WTC11 (cell line): Measurements from ENCODE around the gene GABBR2. TPM values are rescaled to one million over a fixed set of nuclear protein-coding genes. Genes with fewer than 3 reads are reported as not detected.

Experiments
- ATAC-seq: fragments of 200-7000 bp; cut with Tn5 transposase; 2 replicates; pipeline ENCODE4 v1.10.0; 2021; ENCODE audit warnings: mild to moderate bottlenecking, moderate library complexity
- CTCF ChIA-PET: fragments of 300-600 bp; sonication (Branson Sonifier 250); formaldehyde crosslinking; loops from one replicate; lab custom pipeline; 2021; ENCODE audit warnings: antibody characterized with exemption; lab: Charles Lee
- POLR2A ChIA-PET: fragments of 350-600 bp; sonication (Branson Sonifier 250); formaldehyde crosslinking; loops from one replicate; lab custom pipeline; 2021; ENCODE audit warnings: antibody characterized with exemption; lab: Charles Lee
- DNase-seq: peaks from one replicate; pipeline ENCODE4 v3.0.0; 2021; ENCODE audit warnings: low spot score
- H3K27ac Mint-ChIP-seq: 2 replicates; pipeline ENCODE4 v1.8.0; 2021; ENCODE audit warnings: mixed read lengths
- H3K27me3 Mint-ChIP-seq: 2 replicates; pipeline ENCODE4 v1.8.0; 2021; ENCODE audit warnings: low read depth, mild to moderate bottlenecking, moderate library complexity, mixed read lengths
- H3K36me3 Mint-ChIP-seq: 2 replicates; pipeline ENCODE4 v1.8.0; 2021; ENCODE audit warnings: mixed read lengths
- H3K4me1 Mint-ChIP-seq: 2 replicates; pipeline ENCODE4 v1.8.0; 2022; ENCODE audit warnings: mixed read lengths
- H3K4me3 Mint-ChIP-seq: 2 replicates; pipeline ENCODE4 v1.8.0; 2021; ENCODE audit warnings: mild to moderate bottlenecking, moderate library complexity, mixed read lengths
- H3K9me3 Mint-ChIP-seq: 2 replicates; pipeline ENCODE4 v1.8.0; 2021; ENCODE audit warnings: mixed read lengths
- AR ChIP-seq: fragments of 250-450 bp; sonication (Bioruptor Pico); IDR thresholded peaks from 2 replicates; pipeline ENCODE4 v1.9.0; 2021; ENCODE audit warnings: mild to moderate bottlenecking
- CDX4 ChIP-seq: fragments of 250-450 bp; sonication (Bioruptor Pico); IDR thresholded peaks from 2 replicates; pipeline ENCODE4 v1.9.0; 2021; ENCODE audit warnings: moderate library complexity, mild to moderate bottlenecking, inconsistent platforms, borderline replicate concordance
- CREB1 ChIP-seq: sonication (generic); formaldehyde crosslinking; IDR thresholded peaks from 2 replicates; pipeline ENCODE4 v1.8.0; 2023; ENCODE audit warnings: mild to moderate bottlenecking, missing genetic modification reagents
- ELF4 ChIP-seq: sonication (generic); formaldehyde crosslinking; IDR thresholded peaks from 2 replicates; pipeline ENCODE4 v1.8.1; 2022; ENCODE audit warnings: low read depth, mild to moderate bottlenecking, moderate library complexity, missing genetic modification reagents
- ESRRA ChIP-seq: sonication (generic); formaldehyde crosslinking; IDR thresholded peaks from 2 replicates; pipeline ENCODE4 v1.8.1; 2022; ENCODE audit warnings: mild to moderate bottlenecking, missing genetic modification reagents, borderline replicate concordance
- KAT7 ChIP-seq: sonication (generic); formaldehyde crosslinking; IDR thresholded peaks from 2 replicates; pipeline ENCODE4 v1.8.1; 2023; ENCODE audit warnings: missing genetic modification reagents, mild to moderate bottlenecking, borderline replicate concordance
- MAX ChIP-seq: sonication (generic); formaldehyde crosslinking; IDR thresholded peaks from 2 replicates; pipeline ENCODE4 v1.8.0; 2022; ENCODE audit warnings: mild to moderate bottlenecking, missing genetic modification reagents
- MLX ChIP-seq: sonication (generic); formaldehyde crosslinking; IDR thresholded peaks from 2 replicates; pipeline ENCODE4 v1.8.1; 2023; ENCODE audit warnings: mild to moderate bottlenecking, missing genetic modification reagents, moderate library complexity
- NFATC4 ChIP-seq: fragments of 250-450 bp; sonication (Bioruptor Pico); IDR thresholded peaks from 2 replicates; pipeline ENCODE4 v1.9.0; 2021; ENCODE audit warnings: mild to moderate bottlenecking
- NFE2L1 ChIP-seq: sonication (generic); formaldehyde crosslinking; IDR thresholded peaks from 2 replicates; pipeline ENCODE4 v1.8.1; 2023; ENCODE audit warnings: missing genetic modification reagents
- NR1H2 ChIP-seq: sonication (generic); formaldehyde crosslinking; IDR thresholded peaks from 2 replicates; pipeline ENCODE4 v1.9.0; 2021; ENCODE audit warnings: mild to moderate bottlenecking, moderate library complexity, missing genetic modification reagents
- PREB ChIP-seq: sonication (generic); formaldehyde crosslinking; IDR thresholded peaks from 2 replicates; pipeline ENCODE4 v1.8.1; 2022; ENCODE audit warnings: mild to moderate bottlenecking, missing genetic modification reagents, moderate library complexity, borderline replicate concordance
- PRRX2 ChIP-seq: fragments of 250-450 bp; sonication (Bioruptor Pico); IDR thresholded peaks from 2 replicates; pipeline ENCODE4 v1.8.0; 2021; ENCODE audit warnings: mild to moderate bottlenecking
- ZNF121 ChIP-seq: sonication (generic); formaldehyde crosslinking; IDR thresholded peaks from 2 replicates; pipeline ENCODE4 v1.8.0; 2023; ENCODE audit warnings: missing genetic modification reagents
- ZNF263 ChIP-seq: sonication (generic); formaldehyde crosslinking; IDR thresholded peaks from 2 replicates; pipeline ENCODE4 v1.8.1; 2022; ENCODE audit warnings: low read depth, mild to moderate bottlenecking, moderate library complexity, missing genetic modification reagents
- ZNF532 ChIP-seq: fragments of 250-450 bp; sonication (Bioruptor Pico); IDR thresholded peaks from 2 replicates; pipeline ENCODE4 v1.9.0; 2021; ENCODE audit warnings: mild to moderate bottlenecking, borderline replicate concordance
- ZNF671 ChIP-seq: fragments of 250-450 bp; sonication (Bioruptor Pico); IDR thresholded peaks from 2 replicates; pipeline ENCODE4 v1.8.0; 2021; ENCODE audit warnings: mild to moderate bottlenecking
- total RNA-seq: library from RNA; stranded (reverse); gene quantifications from 3 replicates; pipeline ENCODE4 v1.2.3, GENCODE V29; 2021

Gene GABBR2
- total RNA-seq, 1 experiment from 2014 or later = 0.92 TPM

GRCh38 chr9:98444601-98445000, 264.1 kb downstream of the GABBR2 start (continued):
- TF ChIP-seq AR (CRISPR knock-in tag) (no peak), CREB1 (CRISPR knock-in tag) (no peak)

- DNase-seq = no peak
- no peak for ATAC-seq
- POLR2A ChIA-PET = no interaction called here
- CTCF ChIA-PET = interaction anchor here (0.6 to 2.1 kb wide), 13 partner anchors 8 to 333 kb away, joined by 3 to 20 read pairs (median 4); no protein-coding TSS in a partner anchor
- H3K27me3 Mint-ChIP-seq = no peaks in the 10 kb centered on the region; the same call in 1 of the 2 replicates
- no peaks in the 10 kb centered on the region for H3K36me3 Mint-ChIP-seq
- H3K27ac Mint-ChIP-seq = no peak overlapping the region
- H3K4me3 Mint-ChIP-seq = no peak overlapping the region
- TF ChIP-seq ZNF121 (CRISPR knock-in tag) (no peak), NFATC4 (CRISPR knock-in tag) (no peak), AR (CRISPR knock-in tag) (no peak), ELF4 (no peak), ZNF532 (no peak), NR1H2 (CRISPR knock-in tag) (no peak), ESRRA (no peak), PRRX2 (CRISPR knock-in tag) (no peak)
- H3K4me1 Mint-ChIP-seq = peaks cover 5% of the 10 kb centered on the region
- no peaks in the 10 kb centered on the region for H3K9me3 Mint-ChIP-seq
These were observed 266.2 kb downstream of the GABBR2 start for GRCh38 chr9:98442541-98442940.

- Mint-ChIP-seq H3K27ac (no peak overlapping the region), H3K4me1 (peaks cover 5% of the 10 kb centered on the region)
- TF ChIP-seq MLX (no peak), NR1H2 (CRISPR knock-in tag) (no peak), PREB (CRISPR knock-in tag) (no peak), NFE2L1 (CRISPR knock-in tag) (no peak), CDX4 (CRISPR knock-in tag) (no peak), AR (CRISPR knock-in tag) (no peak), KAT7 (no peak), ZNF671 (CRISPR knock-in tag) (no peak), ZNF263 (CRISPR knock-in tag) (no peak), MAX (no peak)
These were observed 266.6 kb downstream of the GABBR2 start for GRCh38 chr9:98442114-98442513.

More at GRCh38 chr9:98442114-98442513, 266.6 kb downstream of the GABBR2 start:
- peak; percentile 33 for DNase-seq
- POLR2A ChIA-PET = no interaction called here
- H3K4me3 Mint-ChIP-seq = no peak overlapping the region
- ATAC-seq = peak; percentile 98
- H3K36me3 Mint-ChIP-seq = no peaks in the 10 kb centered on the region
- no peaks in the 10 kb centered on the region for H3K9me3 Mint-ChIP-seq
- no peaks in the 10 kb centered on the region; the same call in 1 of the 2 replicates for H3K27me3 Mint-ChIP-seq
- CTCF ChIA-PET = interaction anchor here (0.7 to 2.1 kb wide), 14 partner anchors 9 to 334 kb away, joined by 3 to 20 read pairs (median 4); no protein-coding TSS in a partner anchor
